KMS-11 (cell line): ENCODE data around the gene GAS2L3.
"Not testable (repeated sequence)": the region's sequence is repeated elsewhere in the genome, so short reads cannot be mapped to it uniquely, and the experiment has no call there.

ENCODE experiments used
- H2AFZ ChIP-seq: fragments of 200-600 bp; sonication (generic); 2 replicates; pipeline ENCODE4 v1.6.1; 2016; ENCODE audit warnings: antibody characterized with exemption, mixed run types, low read depth
- H3K27ac ChIP-seq: fragments of 200-600 bp; sonication (generic); 2 replicates; pipeline ENCODE4 v1.6.1; 2016; ENCODE audit warnings: mild to moderate bottlenecking, mixed run types
- H3K27me3 ChIP-seq: fragments of 200-600 bp; sonication (generic); 2 replicates; pipeline ENCODE4 v1.6.1; 2017; ENCODE audit warnings: mild to moderate bottlenecking, low read depth, mixed run types, moderate library complexity; ENCODE audit not compliant: insufficient read depth
- H3K36me3 ChIP-seq: fragments of 200-600 bp; sonication (generic); 2 replicates; pipeline ENCODE4 v1.6.1; 2017; ENCODE audit warnings: mild to moderate bottlenecking, mixed run types; ENCODE audit not compliant: insufficient read depth
- H3K4me1 ChIP-seq: fragments of 200-600 bp; sonication (generic); 2 replicates; pipeline ENCODE4 v1.6.1; 2016; ENCODE audit warnings: mild to moderate bottlenecking, low read depth, mixed run types; ENCODE audit not compliant: poor library complexity, severe bottlenecking
- H3K4me2 ChIP-seq: fragments of 200-600 bp; sonication (generic); 2 replicates; pipeline ENCODE4 v1.7.0; 2016; ENCODE audit warnings: mild to moderate bottlenecking, mixed run types
- H3K4me3 ChIP-seq: fragments of 200-600 bp; sonication (generic); IDR thresholded peaks from 2 replicates; pipeline ENCODE4 v1.6.1; 2017; ENCODE audit warnings: low read depth, low read length, mixed read lengths; ENCODE audit not compliant: insufficient read depth
- H3K79me2 ChIP-seq: fragments of 200-600 bp; sonication (generic); 2 replicates; pipeline ENCODE4 v1.6.1; 2016; ENCODE audit warnings: low read depth, mixed run types; ENCODE audit not compliant: insufficient read depth
- H3K9ac ChIP-seq: fragments of 200-600 bp; sonication (generic); 2 replicates; pipeline ENCODE4 v1.6.1; 2016; ENCODE audit warnings: mild to moderate bottlenecking, mixed run types
- H4K20me1 ChIP-seq: fragments of 200-600 bp; sonication (generic); 2 replicates; pipeline ENCODE4 v1.6.1; 2016; ENCODE audit warnings: mild to moderate bottlenecking, mixed run types; ENCODE audit not compliant: insufficient read depth
- CTCF ChIP-seq: fragments of 200-600 bp; sonication (generic); conservative IDR thresholded peaks from 2 replicates; pipeline ENCODE4 v1.6.1; 2017; ENCODE audit warnings: low read depth, mild to moderate bottlenecking, antibody characterized with exemption, low read length, moderate library complexity, mixed read lengths

GAS2L3 gene

GRCh38 chr12:100610666-100611430 lies 37.4 kb downstream of the GAS2L3 start:
- H2AFZ ChIP-seq, result no peak overlapping the region
- no peaks in the 10 kb centered on the region for H3K4me1 ChIP-seq
- no peak overlapping the region for H3K27ac ChIP-seq
- no peaks in the 10 kb centered on the region for H4K20me1 ChIP-seq
- H3K4me3 ChIP-seq, result no peak overlapping the region
- H3K27me3 ChIP-seq, result no peaks in the 10 kb centered on the region
- no peaks in the 10 kb centered on the region for H3K36me3 ChIP-seq
- no peaks in the 10 kb centered on the region for H3K79me2 ChIP-seq
- TF ChIP-seq CTCF, result no peak
- no peak overlapping the region for H3K4me2 ChIP-seq
- no peak overlapping the region for H3K9ac ChIP-seq

DNA sequence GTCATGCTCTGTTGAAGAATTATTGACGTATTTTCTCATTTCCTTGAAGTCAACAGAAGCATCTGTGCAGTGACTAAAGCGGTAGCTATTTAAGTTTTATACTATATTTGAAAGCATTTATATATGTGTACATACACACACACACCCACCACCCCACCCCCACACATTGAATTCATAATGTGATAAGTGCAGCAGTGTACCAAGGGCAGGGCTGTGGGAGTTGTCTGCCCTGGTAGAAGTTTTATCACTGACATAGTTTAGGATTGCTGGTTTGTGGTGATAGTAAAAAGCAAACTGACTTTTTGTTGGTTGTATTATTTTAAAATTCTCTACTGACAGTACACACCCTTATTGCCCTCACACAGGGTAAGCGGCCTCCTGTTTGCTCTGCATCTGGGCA lies 39.1 kb downstream of the GAS2L3 start:
- H3K4me1 ChIP-seq, result no peaks in the 10 kb centered on the region
- H3K27ac ChIP-seq, result no peak overlapping the region
- no peak overlapping the region for H3K4me3 ChIP-seq
- H4K20me1 ChIP-seq, result no peaks in the 10 kb centered on the region
- H3K27me3 ChIP-seq, result no peaks in the 10 kb centered on the region
- H2AFZ ChIP-seq, result no peak overlapping the region
- no peaks in the 10 kb centered on the region for H3K79me2 ChIP-seq
- no peak for TF ChIP-seq CTCF
- H3K36me3 ChIP-seq, result no peaks in the 10 kb centered on the region
- no peak overlapping the region for H3K4me2 ChIP-seq
- no peak overlapping the region for H3K9ac ChIP-seq

- no peaks in the 10 kb centered on the region for H4K20me1 ChIP-seq
- TF ChIP-seq CTCF, result no peak
These were observed 51.1 kb downstream of the GAS2L3 start for GRCh38 chr12:100624571-100624970.

DNA sequence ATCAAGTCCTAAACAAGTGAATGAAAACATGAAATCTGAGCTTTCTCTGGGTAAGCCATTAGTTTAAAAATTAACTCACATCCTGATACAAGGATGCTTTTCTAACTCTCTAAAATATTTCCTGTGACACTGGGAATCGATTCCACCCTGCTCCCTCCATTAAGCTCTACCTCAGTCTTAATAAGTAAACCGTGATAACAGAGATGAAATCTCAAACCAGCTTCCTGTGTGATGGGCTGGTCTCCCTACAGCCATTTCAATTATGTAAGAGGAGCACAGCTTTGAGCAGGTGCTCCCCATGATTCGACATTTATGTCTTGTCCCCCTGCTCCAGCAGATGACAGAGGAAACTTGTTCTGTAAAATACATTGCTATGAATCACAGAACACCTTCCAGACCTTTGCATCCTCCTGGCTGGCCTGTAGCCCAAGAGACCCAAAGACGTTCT lies 59.0 kb downstream of the GAS2L3 start:
- Histone ChIP-seq H2AFZ (no peak overlapping the region), H4K20me1 (no peaks in the 10 kb centered on the region), H3K4me3 (no peak overlapping the region), H3K9ac (no peak overlapping the region), H3K27ac (no peak overlapping the region), H3K36me3 (no peaks in the 10 kb centered on the region), H3K4me1 (no peaks in the 10 kb centered on the region), H3K27me3 (no peaks in the 10 kb centered on the region), H3K79me2 (no peaks in the 10 kb centered on the region), H3K4me2 (no peak overlapping the region)
- TF ChIP-seq CTCF, result no peak

More at GRCh38 chr12:100624571-100624970, 51.1 kb downstream of the GAS2L3 start:
- Histone ChIP-seq H2AFZ (no peak overlapping the region), H3K9ac (no peak overlapping the region), H3K4me1 (no peaks in the 10 kb centered on the region), H3K27ac (no peak overlapping the region), H3K4me3 (no peak overlapping the region), H3K27me3 (no peaks in the 10 kb centered on the region), H3K79me2 (no peaks in the 10 kb centered on the region), H3K36me3 (no peaks in the 10 kb centered on the region), H3K4me2 (no peak overlapping the region)

- H3K4me2 ChIP-seq, H3K4me1 ChIP-seq, H3K36me3 ChIP-seq, H3K4me3 ChIP-seq, H4K20me1 ChIP-seq, H3K79me2 ChIP-seq, H3K27me3 ChIP-seq, H3K27ac ChIP-seq, H3K9ac ChIP-seq, H2AFZ ChIP-seq: not testable (repeated sequence)
These were observed 59.8 kb downstream of the GAS2L3 start for GRCh38 chr12:100633082-100633785.
